NCI-H524 (cell line): ENCODE data around the gene ESR2.

Experiments used
- DNase-seq, 2 experiments: peaks; one replicate each; lab custom pipeline; 2025; lab: John Stamatoyannopoulos, UW

Gene ESR2

DNA sequence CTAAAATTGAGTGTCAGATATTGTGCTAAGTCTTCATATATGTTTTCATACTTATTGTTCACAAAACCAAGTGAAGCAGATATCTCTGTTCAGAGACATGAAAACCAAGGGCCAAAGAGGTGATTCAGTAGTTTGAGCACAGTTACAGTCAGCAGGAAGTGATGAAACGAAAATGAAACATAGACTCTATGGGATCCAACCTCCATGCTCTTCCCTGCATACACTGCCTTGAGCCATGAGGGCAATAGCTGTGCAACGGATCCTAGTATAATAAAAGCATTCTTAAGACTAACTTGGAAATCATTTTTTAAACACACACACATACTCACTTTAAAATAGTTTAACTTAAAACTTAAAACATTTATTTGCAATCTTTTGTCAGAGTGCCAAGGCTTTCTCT is 27.9 kb downstream of the ESR2 start:
- DNase-seq = no peak

GRCh38 chr14:64265222-64265621 is 28.9 kb downstream of the ESR2 start:
- DNase-seq = no peak

DNA sequence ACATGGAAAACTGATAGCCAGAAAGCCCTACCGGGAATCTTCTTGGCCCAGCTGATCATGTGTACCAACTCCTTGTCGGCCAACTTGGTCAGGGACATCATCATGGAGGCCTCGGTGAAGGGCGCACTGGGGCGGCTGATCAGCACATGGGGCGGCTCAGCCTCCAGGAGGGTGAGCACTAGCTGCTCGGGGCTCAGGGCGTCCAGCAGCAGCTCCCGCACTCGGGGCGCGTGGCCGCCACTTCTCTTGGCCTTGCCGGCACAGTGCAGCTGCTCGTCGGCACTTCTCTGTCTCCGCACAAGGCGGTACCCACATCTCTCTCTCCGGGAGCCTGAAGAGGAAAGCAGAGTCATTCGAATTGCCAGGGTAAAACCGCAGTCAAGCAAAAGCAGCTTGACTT is 33.8 kb downstream of the ESR2 start:
- no peak for DNase-seq

GRCh38 chr14:64255756-64256155 is 38.4 kb downstream of the ESR2 start:
- DNase-seq = no peak

DNA sequence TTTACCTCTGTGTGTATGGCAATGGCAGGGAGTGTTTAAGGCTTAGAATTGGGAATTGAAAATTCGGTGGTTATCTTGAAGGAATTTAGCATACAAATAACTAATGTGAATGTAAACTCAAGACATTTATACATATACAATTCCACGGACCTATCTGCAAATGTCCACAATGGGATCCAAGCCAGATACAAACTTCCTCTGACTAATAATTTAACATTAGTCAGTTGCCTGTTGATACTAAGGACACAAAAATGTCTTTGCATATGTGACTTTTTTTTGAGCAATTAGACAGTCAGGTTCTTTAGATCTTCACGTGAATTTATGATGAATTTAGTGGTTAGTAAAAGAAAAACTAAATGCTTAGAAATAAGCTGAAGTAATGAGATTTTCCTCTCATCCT is 40.5 kb downstream of the ESR2 start:
- DNase-seq = no peak

DNA sequence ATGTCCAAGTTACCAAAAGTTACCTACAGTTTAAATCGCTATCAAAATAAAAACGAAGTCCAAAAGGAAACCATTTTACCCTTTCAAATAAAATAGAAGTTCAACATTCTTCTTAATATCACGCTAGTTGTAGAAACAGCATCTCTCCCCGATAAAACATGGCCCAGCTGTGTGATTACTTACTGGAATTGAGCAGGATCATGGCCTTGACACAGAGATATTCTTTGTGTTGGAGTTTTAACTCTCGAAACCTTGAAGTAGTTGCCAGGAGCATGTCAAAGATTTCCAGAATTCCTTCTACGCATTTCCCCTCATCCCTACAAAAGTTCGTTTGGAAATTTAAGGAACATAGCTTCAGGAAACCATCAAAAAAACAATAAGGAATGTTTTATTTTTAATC is 44.8 kb downstream of the ESR2 start:
- DNase-seq = no peak

GRCh38 chr14:64248689-64249088 is 45.5 kb downstream of the ESR2 start:
- no peak for DNase-seq

DNA sequence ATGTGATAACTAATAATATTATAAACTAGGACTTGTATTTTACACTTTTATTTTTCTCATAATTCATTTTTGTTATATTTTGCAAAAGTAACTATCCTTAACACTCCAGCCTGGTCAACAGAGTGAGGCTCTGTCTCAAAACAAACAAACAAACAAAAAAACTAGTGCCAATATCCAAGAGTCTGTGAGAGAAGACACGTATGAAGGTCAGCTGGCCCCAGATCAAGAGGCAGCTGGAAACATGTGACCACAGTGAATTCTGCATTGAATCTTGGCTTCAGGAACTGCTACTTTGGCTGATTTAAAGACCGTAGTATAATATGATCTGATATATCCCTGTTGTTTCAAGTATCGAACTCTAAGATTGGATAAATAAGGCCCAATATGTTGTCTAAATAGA is 47.0 kb downstream of the ESR2 start:
- DNase-seq = no peak

DNA sequence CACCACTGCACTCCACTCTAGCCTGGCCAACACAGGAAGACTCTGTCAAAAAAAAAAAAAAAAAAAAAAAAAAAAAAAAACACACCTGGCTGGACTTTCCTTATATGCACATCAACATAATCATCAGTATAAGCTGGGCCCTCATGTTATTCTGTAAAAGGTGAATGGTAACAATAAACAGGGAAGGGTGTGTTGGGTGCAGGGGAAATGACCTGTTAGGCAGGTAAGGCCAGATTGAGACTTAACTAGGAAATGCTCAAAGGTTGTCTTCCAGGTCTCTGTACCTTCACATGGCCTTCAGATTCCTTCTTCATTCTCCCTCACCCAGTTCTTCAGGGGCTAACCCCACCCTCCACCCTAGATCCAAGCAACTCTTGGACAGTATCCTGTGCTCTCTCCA is 47.5 kb downstream of the ESR2 start:
- no peak for DNase-seq

- no peak for DNase-seq
These were observed 48.7 kb downstream of the ESR2 start for GRCh38 chr14:64245491-64245890.

DNA sequence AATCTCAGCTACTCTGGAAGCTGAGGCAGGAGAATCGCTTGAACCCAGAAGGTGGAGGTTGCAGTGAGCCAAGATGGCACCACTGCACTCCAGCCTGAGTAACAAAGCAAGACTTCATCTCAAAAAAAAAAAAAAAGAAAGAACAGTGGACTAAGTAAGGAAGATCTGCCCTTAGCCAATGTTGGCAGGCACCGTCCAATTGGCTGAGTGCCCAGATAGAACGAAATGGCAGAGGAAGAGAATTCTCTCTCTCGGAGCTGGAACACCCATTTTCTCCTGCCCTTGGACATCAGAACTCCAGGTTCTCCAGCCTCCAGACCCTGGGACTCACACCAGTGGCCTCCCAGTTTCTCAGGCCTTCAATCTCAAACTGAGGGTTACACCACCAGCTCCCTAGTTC is 49.9 kb downstream of the ESR2 start:
- no peak for DNase-seq

DNA sequence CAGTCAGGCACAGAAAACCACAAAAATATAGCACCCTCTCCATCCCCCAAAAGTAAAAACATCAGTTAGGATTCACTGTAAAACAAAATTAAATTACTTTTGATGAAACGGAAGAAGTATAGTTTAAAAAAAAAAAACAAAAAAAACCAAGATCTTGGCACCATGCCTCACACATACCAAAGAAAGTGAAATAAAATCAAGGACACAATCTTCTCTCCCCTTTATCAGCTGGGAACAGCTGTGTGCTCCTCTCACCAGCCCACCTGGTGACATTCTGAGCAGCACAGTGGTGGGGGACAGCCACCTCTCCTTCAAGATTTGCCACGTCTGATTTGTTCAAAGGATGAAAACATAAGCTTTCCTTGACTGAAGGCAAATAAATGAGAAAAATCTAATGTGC is 55.5 kb downstream of the ESR2 start:
- DNase-seq = no peak

- no peak for DNase-seq
These were observed 56.1 kb downstream of the ESR2 start for GRCh38 chr14:64238049-64238448.

GRCh38 chr14:64235652-64236640 is 58.2 kb downstream of the ESR2 start:
- DNase-seq = peak in 1 of 2 experiments; percentile 37

- peak; percentile 36 to 77 for DNase-seq
These were observed 59.1 kb downstream of the ESR2 start for GRCh38 chr14:64234877-64235651.

- no peak for DNase-seq
These were observed 60.5 kb downstream of the ESR2 start for GRCh38 chr14:64233531-64234190.

DNA sequence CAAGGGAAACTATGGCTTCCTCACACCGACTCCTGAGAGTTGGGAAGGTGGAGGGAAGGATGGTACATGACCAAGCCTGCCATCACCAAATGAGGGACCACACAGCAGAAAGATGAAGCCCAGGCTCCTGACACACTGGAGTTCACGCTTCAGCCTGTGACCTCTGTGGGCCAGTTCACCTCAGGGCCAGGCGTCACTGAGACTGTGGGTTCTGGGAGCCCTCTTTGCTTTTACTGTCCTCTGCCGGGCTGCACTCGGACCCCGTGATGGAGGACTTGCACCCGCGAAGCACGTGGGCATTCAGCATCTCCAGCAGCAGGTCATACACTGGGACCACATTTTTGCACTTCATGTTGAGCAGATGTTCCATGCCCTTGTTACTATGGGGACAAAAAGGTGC is 61.2 kb downstream of the ESR2 start:
- DNase-seq = no peak

GRCh38 chr14:64232095-64232838 is 61.9 kb downstream of the ESR2 start:
- DNase-seq = no peak

DNA sequence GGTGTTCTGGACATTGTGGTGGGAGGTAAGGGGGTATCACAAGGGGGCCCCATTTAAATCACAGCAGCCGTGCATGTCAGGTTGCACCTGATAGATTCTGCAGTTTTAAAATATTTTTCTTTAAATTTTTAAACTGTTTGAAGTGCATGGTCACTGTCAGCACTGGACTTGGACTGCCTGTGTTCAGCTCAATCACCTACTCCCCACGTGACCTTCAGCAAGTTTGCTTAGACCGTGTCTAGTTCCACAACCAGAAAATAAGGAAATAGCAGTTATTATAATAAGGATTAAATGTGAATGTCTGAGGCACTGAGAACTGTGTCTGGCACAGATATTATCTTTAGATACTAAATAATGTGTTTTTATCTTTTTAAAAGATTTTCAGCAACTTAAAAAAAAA is 64.7 kb downstream of the ESR2 start:
- DNase-seq = no peak

DNA sequence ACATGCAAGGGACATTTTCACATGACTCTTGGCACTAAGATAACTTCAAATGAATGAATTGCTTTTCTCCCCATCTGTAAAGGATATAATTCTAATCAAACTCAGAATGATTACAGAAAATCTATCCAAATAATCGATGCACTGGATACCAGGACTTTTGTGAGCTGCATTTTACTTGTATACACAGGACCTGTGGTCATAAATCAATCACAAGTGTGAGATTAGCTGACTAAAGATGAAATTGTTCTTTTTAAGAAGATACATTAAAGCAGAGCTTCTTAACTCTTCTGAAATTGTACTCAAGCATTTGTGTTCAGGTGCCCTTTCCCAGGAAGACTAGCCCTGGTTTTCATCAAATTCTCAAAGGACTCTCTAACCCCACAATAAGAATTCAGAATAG is 66.3 kb downstream of the ESR2 start:
- DNase-seq = no peak

DNA sequence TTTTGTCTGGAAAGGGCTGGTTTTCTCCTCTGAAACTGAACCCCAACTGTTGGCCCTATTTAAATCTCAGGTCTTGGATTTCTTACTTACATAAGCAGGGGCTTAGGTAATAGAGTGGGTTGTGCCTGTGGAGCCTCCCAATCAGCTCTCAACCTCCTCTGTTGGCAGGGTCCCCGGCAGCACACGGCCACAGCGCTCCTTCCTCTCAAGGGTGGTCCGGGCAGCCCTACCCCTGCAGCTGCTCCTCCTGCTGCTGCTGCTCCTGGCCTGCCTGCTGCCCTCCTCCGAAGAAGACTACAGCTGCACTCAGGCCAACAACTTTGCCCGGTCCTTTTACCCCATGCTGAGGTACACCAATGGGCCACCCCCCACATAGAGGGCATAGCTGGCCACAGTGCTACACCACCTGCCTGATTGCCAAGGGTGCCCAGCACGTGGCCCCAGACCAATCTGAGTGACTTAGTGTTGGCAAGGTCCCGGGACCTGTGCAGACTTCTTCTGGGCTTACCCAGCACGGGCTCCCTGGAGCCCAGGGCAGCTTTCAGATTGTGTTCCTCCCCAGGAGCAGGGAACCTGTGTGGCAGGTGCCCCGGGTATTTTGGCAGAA is 68.9 kb downstream of the ESR2 start:
- no peak for DNase-seq
